ENCODE measurements around the gene ACSL1.

DNA sequence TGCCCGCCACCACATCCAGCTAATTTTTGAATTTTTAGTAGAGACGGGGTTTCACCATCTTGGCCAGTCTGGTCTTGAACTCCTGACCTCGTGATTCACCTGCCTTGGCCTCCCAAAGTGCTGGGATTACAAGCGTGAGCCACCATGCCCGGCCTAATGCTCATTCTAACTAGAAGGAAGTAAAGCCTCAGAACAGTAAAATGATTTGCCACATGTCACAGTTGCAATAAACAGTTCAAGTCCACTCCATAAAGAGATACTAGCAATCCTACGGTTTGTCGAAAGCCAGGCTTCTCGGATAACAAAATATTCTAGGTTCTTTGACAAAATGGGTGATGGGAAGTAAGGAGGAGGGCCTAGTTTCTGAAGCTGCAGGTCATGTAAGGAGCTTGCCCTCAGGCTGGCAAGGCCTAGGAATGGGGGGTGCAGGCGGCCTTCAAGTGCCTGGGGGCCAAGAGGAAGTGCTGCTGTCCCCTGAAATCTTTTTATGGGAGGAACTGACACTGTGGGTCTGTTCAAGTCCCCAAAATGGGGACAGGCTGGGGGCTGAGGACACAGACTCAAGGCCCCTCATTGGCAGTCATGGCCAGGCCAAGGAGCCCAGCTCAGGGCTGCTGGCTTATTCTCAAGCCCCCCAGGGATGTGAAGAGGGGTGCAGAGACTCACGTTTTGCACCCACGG is 31.8 kb upstream of the ACSL1 start:
- TF ChIP-seq, protein P1, sequence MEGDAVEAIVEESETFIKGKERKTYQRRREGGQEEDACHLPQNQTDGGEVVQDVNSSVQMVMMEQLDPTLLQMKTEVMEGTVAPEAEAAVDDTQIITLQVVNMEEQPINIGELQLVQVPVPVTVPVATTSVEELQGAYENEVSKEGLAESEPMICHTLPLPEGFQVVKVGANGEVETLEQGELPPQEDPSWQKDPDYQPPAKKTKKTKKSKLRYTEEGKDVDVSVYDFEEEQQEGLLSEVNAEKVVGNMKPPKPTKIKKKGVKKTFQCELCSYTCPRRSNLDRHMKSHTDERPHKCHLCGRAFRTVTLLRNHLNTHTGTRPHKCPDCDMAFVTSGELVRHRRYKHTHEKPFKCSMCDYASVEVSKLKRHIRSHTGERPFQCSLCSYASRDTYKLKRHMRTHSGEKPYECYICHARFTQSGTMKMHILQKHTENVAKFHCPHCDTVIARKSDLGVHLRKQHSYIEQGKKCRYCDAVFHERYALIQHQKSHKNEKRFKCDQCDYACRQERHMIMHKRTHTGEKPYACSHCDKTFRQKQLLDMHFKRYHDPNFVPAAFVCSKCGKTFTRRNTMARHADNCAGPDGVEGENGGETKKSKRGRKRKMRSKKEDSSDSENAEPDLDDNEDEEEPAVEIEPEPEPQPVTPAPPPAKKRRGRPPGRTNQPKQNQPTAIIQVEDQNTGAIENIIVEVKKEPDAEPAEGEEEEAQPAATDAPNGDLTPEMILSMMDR (conservative IDR thresholded peaks at IDR 0.05 in 1 of 2, IDR thresholded peaks at IDR 0.05 in 1 of 2; ENCODE audit: low read depth in 1 of 2, low read length in 2 of 2) = no peak
- no peak for TF ChIP-seq EZH2 (IDR thresholded peaks at IDR 0.05; ENCODE audit: low read length, missing control alignments)
